Measurements from ENCODE around the gene SERPING1.

DNA sequence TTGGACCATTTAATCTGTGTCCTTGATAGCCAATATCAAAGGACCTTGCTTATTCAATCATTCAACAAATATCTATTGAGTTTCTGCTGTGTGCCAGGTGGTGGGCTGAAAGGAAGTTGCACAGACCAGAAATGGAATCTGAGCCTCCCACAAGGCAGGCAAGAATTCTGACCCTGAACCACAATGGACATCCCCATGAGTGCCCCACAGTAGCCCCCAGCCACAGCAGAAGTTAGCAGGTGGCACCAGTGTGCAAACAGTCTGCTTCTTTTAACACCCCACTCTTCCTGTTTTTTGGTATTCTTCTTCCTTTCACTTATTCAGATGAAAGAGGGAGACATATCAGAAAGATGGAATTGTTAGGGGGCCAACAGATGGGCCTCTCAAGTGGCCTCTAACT lies 12.2 kb upstream of the SERPING1 start:
- TF ChIP-seq, protein P1, sequence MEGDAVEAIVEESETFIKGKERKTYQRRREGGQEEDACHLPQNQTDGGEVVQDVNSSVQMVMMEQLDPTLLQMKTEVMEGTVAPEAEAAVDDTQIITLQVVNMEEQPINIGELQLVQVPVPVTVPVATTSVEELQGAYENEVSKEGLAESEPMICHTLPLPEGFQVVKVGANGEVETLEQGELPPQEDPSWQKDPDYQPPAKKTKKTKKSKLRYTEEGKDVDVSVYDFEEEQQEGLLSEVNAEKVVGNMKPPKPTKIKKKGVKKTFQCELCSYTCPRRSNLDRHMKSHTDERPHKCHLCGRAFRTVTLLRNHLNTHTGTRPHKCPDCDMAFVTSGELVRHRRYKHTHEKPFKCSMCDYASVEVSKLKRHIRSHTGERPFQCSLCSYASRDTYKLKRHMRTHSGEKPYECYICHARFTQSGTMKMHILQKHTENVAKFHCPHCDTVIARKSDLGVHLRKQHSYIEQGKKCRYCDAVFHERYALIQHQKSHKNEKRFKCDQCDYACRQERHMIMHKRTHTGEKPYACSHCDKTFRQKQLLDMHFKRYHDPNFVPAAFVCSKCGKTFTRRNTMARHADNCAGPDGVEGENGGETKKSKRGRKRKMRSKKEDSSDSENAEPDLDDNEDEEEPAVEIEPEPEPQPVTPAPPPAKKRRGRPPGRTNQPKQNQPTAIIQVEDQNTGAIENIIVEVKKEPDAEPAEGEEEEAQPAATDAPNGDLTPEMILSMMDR (IDR thresholded peaks at IDR 0.05) = no peak
- no peak for TF ChIP-seq POLR2A (IDR thresholded peaks at IDR 0.05)

All from breast epithelium (tissue), 3 donors.